Measurements from ENCODE around the gene ZNF555.
"Not testable (repeated sequence)": the region's sequence is repeated elsewhere in the genome, so short reads cannot be mapped to it uniquely, and the experiment has no call there.

ZNF555 gene

GRCh38 chr19:2885736-2886135 lies 44.5 kb downstream of the ZNF555 start:
- no peaks in the 10 kb centered on the region for H3K27me3 ChIP-seq (ENCODE audit: low read depth, low read length)
- H3K4me3 ChIP-seq (ENCODE audit: low read depth in 1 of 2, low read length in 2 of 2): no peak overlapping the region
- no peaks in the 10 kb centered on the region for H3K4me1 ChIP-seq (ENCODE audit: control insufficient read depth in 1 of 2, insufficient read depth in 2 of 2, low read length in 2 of 2)
- no peaks in the 10 kb centered on the region for H3K9me3 ChIP-seq (ENCODE audit: control insufficient read depth in 1 of 2, low read length in 2 of 2)
- no peak overlapping the region for H3K27ac ChIP-seq (ENCODE audit: low read length)
- H3K36me3 ChIP-seq (ENCODE audit: control insufficient read depth in 1 of 2, insufficient read depth in 2 of 2, low read length in 2 of 2): no peaks in the 10 kb centered on the region

GRCh38 chr19:2887391-2887914 lies 46.2 kb downstream of the ZNF555 start:
- no peaks in the 10 kb centered on the region for H3K4me1 ChIP-seq (ENCODE audit: control insufficient read depth in 1 of 2, insufficient read depth in 2 of 2, low read length in 2 of 2)
- H3K27ac ChIP-seq (ENCODE audit: low read length): no peak overlapping the region
- no peaks in the 10 kb centered on the region for H3K9me3 ChIP-seq (ENCODE audit: control insufficient read depth in 1 of 2, low read length in 2 of 2)
- H3K27me3 ChIP-seq (ENCODE audit: low read depth, low read length): no peaks in the 10 kb centered on the region
- no peaks in the 10 kb centered on the region for H3K36me3 ChIP-seq (ENCODE audit: control insufficient read depth in 1 of 2, insufficient read depth in 2 of 2, low read length in 2 of 2)
- H3K4me3 ChIP-seq (ENCODE audit: low read depth in 1 of 2, low read length in 2 of 2): no peak overlapping the region

GRCh38 chr19:2888731-2889224 lies 47.5 kb downstream of the ZNF555 start:
- peak overlapping the region in 1 of 2 donors; percentile 45 for H3K4me3 ChIP-seq (ENCODE audit: low read depth in 1 of 2, low read length in 2 of 2)
- no peaks in the 10 kb centered on the region for H3K27me3 ChIP-seq (ENCODE audit: low read depth, low read length)
- no peaks in the 10 kb centered on the region for H3K9me3 ChIP-seq (ENCODE audit: control insufficient read depth in 1 of 2, low read length in 2 of 2)
- no peaks in the 10 kb centered on the region for H3K36me3 ChIP-seq (ENCODE audit: control insufficient read depth in 1 of 2, insufficient read depth in 2 of 2, low read length in 2 of 2)
- H3K27ac ChIP-seq (ENCODE audit: low read length): no peak overlapping the region
- no peaks in the 10 kb centered on the region for H3K4me1 ChIP-seq (ENCODE audit: control insufficient read depth in 1 of 2, insufficient read depth in 2 of 2, low read length in 2 of 2)

GRCh38 chr19:2890531-2890930 lies 49.3 kb downstream of the ZNF555 start:
- not testable (repeated sequence) for H3K4me3 ChIP-seq (ENCODE audit: low read depth in 1 of 2, low read length in 2 of 2); H3K27ac ChIP-seq (ENCODE audit: low read length); H3K4me1 ChIP-seq (ENCODE audit: control insufficient read depth in 1 of 2, insufficient read depth in 2 of 2, low read length in 2 of 2); H3K36me3 ChIP-seq (ENCODE audit: control insufficient read depth in 1 of 2, insufficient read depth in 2 of 2, low read length in 2 of 2); H3K9me3 ChIP-seq (ENCODE audit: control insufficient read depth in 1 of 2, low read length in 2 of 2); H3K27me3 ChIP-seq (ENCODE audit: low read depth, low read length)

- Histone ChIP-seq H3K27ac (ENCODE audit: low read length) (no peak overlapping the region), H3K27me3 (ENCODE audit: low read depth, low read length) (no peaks in the 10 kb centered on the region), H3K4me1 (ENCODE audit: control insufficient read depth in 1 of 2, insufficient read depth in 2 of 2, low read length in 2 of 2) (peaks cover 0 to 4% of the 10 kb centered on the region in 2 donors), H3K36me3 (ENCODE audit: control insufficient read depth in 1 of 2, insufficient read depth in 2 of 2, low read length in 2 of 2) (no peaks in the 10 kb centered on the region), H3K4me3 (ENCODE audit: low read depth in 1 of 2, low read length in 2 of 2) (no peak overlapping the region), H3K9me3 (ENCODE audit: control insufficient read depth in 1 of 2, low read length in 2 of 2) (peaks cover 7% of the 10 kb centered on the region in 2 donors)
Measured at GRCh38 chr19:2896694-2897093, 55.4 kb downstream of the ZNF555 start.

- Histone ChIP-seq H3K36me3 (ENCODE audit: control insufficient read depth in 1 of 2, insufficient read depth in 2 of 2, low read length in 2 of 2) (no peaks in the 10 kb centered on the region), H3K27ac (ENCODE audit: low read length) (peak within 1 kb of the TSS; percentile 31), H3K4me1 (ENCODE audit: control insufficient read depth in 1 of 2, insufficient read depth in 2 of 2, low read length in 2 of 2) (peaks cover 0 to 8% of the 10 kb centered on the region in 2 donors), H3K4me3 (ENCODE audit: low read depth in 1 of 2, low read length in 2 of 2) (peak within 1 kb of the TSS; percentile 68 to 74), H3K27me3 (ENCODE audit: low read depth, low read length) (no peaks in the 10 kb centered on the region), H3K9me3 (ENCODE audit: control insufficient read depth in 1 of 2, low read length in 2 of 2) (peaks cover 7% of the 10 kb centered on the region in 2 donors)
Measured at GRCh38 chr19:2900296-2901252, 59.3 kb downstream of the ZNF555 start, which contains the start of gene ZNF57. TSS of gene ZNF57 (plus strand) at chr19:2900928. CDS start at chr19:2901046, 118 bp downstream.

- H3K27ac ChIP-seq (ENCODE audit: low read length): no peak overlapping the region
- H3K4me3 ChIP-seq (ENCODE audit: low read depth in 1 of 2, low read length in 2 of 2): no peak overlapping the region
- H3K27me3 ChIP-seq (ENCODE audit: low read depth, low read length): no peaks in the 10 kb centered on the region
- H3K4me1 ChIP-seq (ENCODE audit: control insufficient read depth in 1 of 2, insufficient read depth in 2 of 2, low read length in 2 of 2): peaks cover 0 to 8% of the 10 kb centered on the region in 2 donors
- H3K9me3 ChIP-seq (ENCODE audit: control insufficient read depth in 1 of 2, low read length in 2 of 2): no peaks in the 10 kb centered on the region
- no peaks in the 10 kb centered on the region for H3K36me3 ChIP-seq (ENCODE audit: control insufficient read depth in 1 of 2, insufficient read depth in 2 of 2, low read length in 2 of 2)
Measured at GRCh38 chr19:2902590-2903218, 61.4 kb downstream of the ZNF555 start.

- H3K9me3 ChIP-seq (ENCODE audit: control insufficient read depth in 1 of 2, low read length in 2 of 2); H3K36me3 ChIP-seq (ENCODE audit: control insufficient read depth in 1 of 2, insufficient read depth in 2 of 2, low read length in 2 of 2); H3K27ac ChIP-seq (ENCODE audit: low read length); H3K27me3 ChIP-seq (ENCODE audit: low read depth, low read length); H3K4me3 ChIP-seq (ENCODE audit: low read depth in 1 of 2, low read length in 2 of 2); H3K4me1 ChIP-seq (ENCODE audit: control insufficient read depth in 1 of 2, insufficient read depth in 2 of 2, low read length in 2 of 2): not testable (repeated sequence)
Measured at GRCh38 chr19:2903326-2903725, 62.1 kb downstream of the ZNF555 start.

- Histone ChIP-seq H3K9me3 (ENCODE audit: control insufficient read depth in 1 of 2, low read length in 2 of 2) (no peaks in the 10 kb centered on the region), H3K4me3 (ENCODE audit: low read depth in 1 of 2, low read length in 2 of 2) (no peak overlapping the region), H3K27ac (ENCODE audit: low read length) (no peak overlapping the region), H3K4me1 (ENCODE audit: control insufficient read depth in 1 of 2, insufficient read depth in 2 of 2, low read length in 2 of 2) (peaks cover 0 to 8% of the 10 kb centered on the region in 2 donors), H3K36me3 (ENCODE audit: control insufficient read depth in 1 of 2, insufficient read depth in 2 of 2, low read length in 2 of 2) (no peaks in the 10 kb centered on the region), H3K27me3 (ENCODE audit: low read depth, low read length) (no peaks in the 10 kb centered on the region)
Measured at GRCh38 chr19:2905918-2906519, 64.7 kb downstream of the ZNF555 start.

GRCh38 chr19:2906631-2907195 lies 65.4 kb downstream of the ZNF555 start:
- Histone ChIP-seq H3K4me3 (ENCODE audit: low read depth in 1 of 2, low read length in 2 of 2) (no peak overlapping the region), H3K4me1 (ENCODE audit: control insufficient read depth in 1 of 2, insufficient read depth in 2 of 2, low read length in 2 of 2) (peaks cover 0 to 4% of the 10 kb centered on the region in 2 donors), H3K27ac (ENCODE audit: low read length) (no peak overlapping the region), H3K9me3 (ENCODE audit: control insufficient read depth in 1 of 2, low read length in 2 of 2) (no peaks in the 10 kb centered on the region), H3K27me3 (ENCODE audit: low read depth, low read length) (no peaks in the 10 kb centered on the region), H3K36me3 (ENCODE audit: control insufficient read depth in 1 of 2, insufficient read depth in 2 of 2, low read length in 2 of 2) (no peaks in the 10 kb centered on the region)
